Gastroesophageal sphincter (tissue), 4 donors: ENCODE data around the gene GIMAP4. TPM values are rescaled to one million over a fixed set of nuclear protein-coding genes. Genes with fewer than 3 reads are reported as not detected.
"Not testable (repeated sequence)": the region's sequence is repeated elsewhere in the genome, so short reads cannot be mapped to it uniquely, and the experiment has no call there.

ENCODE experiments used
- ATAC-seq: fragments of 150-250 bp; one replicate; pipeline ENCODE4 v1.9.1; 2016; ENCODE audit warnings: mild to moderate bottlenecking, moderate library complexity
- H3K27ac ChIP-seq, 4 donors: fragments of 200-600 bp; sonication (generic) in 3 of 4; 1 replicate in 3 of 4; 2 replicates in 1 of 4; pipeline ENCODE4 v1.5.1; 2016 to 2019
- H3K27me3 ChIP-seq: fragments of 200-600 bp; sonication (generic); one replicate; pipeline ENCODE4 v1.5.1; 2019
- H3K36me3 ChIP-seq, 2 donors: fragments of 200-600 bp; sonication (generic); one replicate each; pipeline ENCODE4 v1.5.1; 2019; ENCODE audit warnings: control low read depth in 1 of 2
- H3K4me1 ChIP-seq, 3 donors: fragments of 200-600 bp; sonication (generic); 1 replicate in 2 of 3; 2 replicates in 1 of 3; pipeline ENCODE4 v1.5.1; 2016 to 2019; ENCODE audit warnings: control low read depth in 2 of 3
- H3K4me3 ChIP-seq, 2 donors: fragments of 200-600 bp; sonication (generic); one replicate each; pipeline ENCODE4 v1.5.1; 2019; ENCODE audit warnings: mild to moderate bottlenecking in 1 of 2, moderate library complexity in 1 of 2
- H3K9me3 ChIP-seq, 3 donors: fragments of 200-600 bp; sonication (generic); one replicate each; pipeline ENCODE4 v1.5.1; 2017 to 2019; ENCODE audit warnings: control low read depth in 2 of 3
- CTCF ChIP-seq, 4 experiments: fragments of 200-600 bp in 2 of 4; fragments of 450-650 bp in 2 of 4; sonication (generic) in 1 of 4; IDR thresholded peaks; one replicate each; pipeline ENCODE4 v1.5.1; 2017 to 2019; ENCODE audit warnings: antibody characterized with exemption in 4 of 4, mild to moderate bottlenecking in 2 of 4, moderate library complexity in 2 of 4
- EP300 ChIP-seq: sonication (generic); formaldehyde crosslinking; IDR thresholded peaks from one replicate; pipeline ENCODE4 v1.6.1; 2017; ENCODE audit warnings: antibody characterized with exemption, mild to moderate bottlenecking
- POLR2A ChIP-seq, 2 donors: fragments of 450-650 bp; IDR thresholded peaks; one replicate each; pipeline ENCODE4 v1.6.1; 2017; ENCODE audit warnings: antibody characterized with exemption in 2 of 2, mild to moderate bottlenecking in 2 of 2, moderate library complexity in 1 of 2
- POLR2AphosphoS5 ChIP-seq: sonication (generic); formaldehyde crosslinking; IDR thresholded peaks from one replicate; pipeline ENCODE4 v1.6.1; 2017; ENCODE audit warnings: antibody characterized with exemption
- WGBS, 2 donors: methylation state at CpG; one replicate each; pipeline ENCODE4 v1.1.5; 2018; ENCODE audit warnings: low coverage in 1 of 2; 5-methylcytosine and 5-hydroxymethylcytosine counted together
- total RNA-seq, 4 donors: library from RNA; depleted of rRNA; stranded (reverse); fragments of >200 nt; gene quantifications; one replicate each; pipeline ENCODE4 v1.1.0, GENCODE V29; 2016

Gene GIMAP4
- total RNA-seq, 4 donors from 2014 or later, result 6.7 to 42.1 (median 26.1) TPM

DNA sequence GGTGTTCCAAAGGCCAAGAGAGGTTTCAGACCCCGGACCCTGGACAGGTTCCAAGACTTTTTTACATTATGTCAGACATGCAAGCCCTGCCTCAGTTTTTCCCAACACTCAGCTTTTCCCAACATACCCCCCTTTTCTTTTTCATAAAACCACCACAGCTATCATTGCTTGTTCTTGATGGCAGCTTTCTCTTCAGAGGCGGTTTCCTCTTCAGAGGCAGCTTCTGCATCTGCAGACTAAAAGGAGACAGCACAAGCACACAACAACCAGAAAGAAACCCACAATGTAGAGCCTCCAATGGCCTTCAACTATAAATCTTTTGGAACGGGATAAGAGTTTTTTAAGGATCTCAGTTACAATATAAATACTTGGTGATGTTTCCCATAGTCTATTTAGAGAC is 45.7 kb downstream of the GIMAP4 start:
- TF ChIP-seq CTCF (IDR thresholded peaks at IDR 0.05) (no peak), POLR2AphosphoS5 (no peak), EP300 (no peak), POLR2A (IDR thresholded peaks at IDR 0.05) (no peak)
- no peak for ATAC-seq
- no peak overlapping the region for H3K4me3 ChIP-seq

GRCh38 chr7:150613880-150614279 is 46.7 kb downstream of the GIMAP4 start:
- ATAC-seq, result no peak
- Histone ChIP-seq H3K4me3 (no peak overlapping the region), H3K9me3 (no peaks in the 10 kb centered on the region), H3K27me3 (no peaks in the 10 kb centered on the region), H3K36me3 (no peaks in the 10 kb centered on the region), H3K27ac (no peak overlapping the region), H3K4me1 (no peaks in the 10 kb centered on the region)
- no peak for TF ChIP-seq EP300
- no peak for TF ChIP-seq POLR2AphosphoS5
- TF ChIP-seq POLR2A (IDR thresholded peaks at IDR 0.05), result no peak
- TF ChIP-seq CTCF (IDR thresholded peaks at IDR 0.05), result no peak
- WGBS, 2 donors, result 60 to 67% methylated on average over 1 of the region's 1 CpG

More for the DNA sequence above, 45.7 kb downstream of the GIMAP4 start:
- Histone ChIP-seq H3K27ac (no peak overlapping the region), H3K4me1 (no peaks in the 10 kb centered on the region), H3K36me3 (no peaks in the 10 kb centered on the region), H3K9me3 (no peaks in the 10 kb centered on the region), H3K27me3 (no peaks in the 10 kb centered on the region)
- WGBS, 2 donors, result 75 to 88% methylated on average over 1 to 3 of the region's 3 CpGs

DNA sequence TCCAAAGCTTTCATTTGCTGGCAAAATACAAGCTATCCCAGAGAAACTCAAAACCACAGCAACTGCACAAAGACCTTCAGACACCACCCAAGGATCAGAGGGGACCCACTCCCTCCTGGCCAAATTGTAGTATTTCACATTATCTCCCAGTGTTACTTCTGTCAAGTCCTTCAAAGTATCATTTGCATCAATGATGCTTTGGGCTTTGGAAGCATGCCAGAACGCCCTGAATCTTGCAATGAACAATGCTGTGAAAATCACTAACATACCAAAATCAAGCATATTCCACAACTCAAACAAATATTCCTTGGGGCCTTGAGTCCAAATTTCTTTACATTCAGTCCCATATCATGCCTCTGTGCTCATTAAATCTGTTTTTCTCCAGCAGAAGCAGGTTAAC is 47.2 kb downstream of the GIMAP4 start:
- H3K4me3 ChIP-seq, H3K36me3 ChIP-seq, H3K9me3 ChIP-seq, H3K4me1 ChIP-seq, H3K27ac ChIP-seq, H3K27me3 ChIP-seq, ATAC-seq: not testable (repeated sequence)
- 50 to 70% methylated on average over 1 of the region's 1 CpG for WGBS, 2 donors

- H3K9me3 ChIP-seq, H3K27me3 ChIP-seq, H3K27ac ChIP-seq, H3K36me3 ChIP-seq, H3K4me3 ChIP-seq, H3K4me1 ChIP-seq, ATAC-seq: not testable (repeated sequence)
- 53 to 100% methylated on average over 1 to 2 of the region's 5 CpGs for WGBS, 2 donors
Measured at GRCh38 chr7:150615221-150615755, 48.1 kb downstream of the GIMAP4 start.

- WGBS, 2 donors, result 76 to 82% methylated on average over 2 to 3 of the region's 3 CpGs
- TF ChIP-seq EP300, result no peak
- no peak for TF ChIP-seq POLR2A (IDR thresholded peaks at IDR 0.05)
- no peak for TF ChIP-seq CTCF (IDR thresholded peaks at IDR 0.05)
- TF ChIP-seq POLR2AphosphoS5, result no peak
- Histone ChIP-seq H3K4me1 (no peaks in the 10 kb centered on the region), H3K27ac (no peak overlapping the region), H3K27me3 (no peaks in the 10 kb centered on the region), H3K4me3 (no peak overlapping the region), H3K36me3 (no peaks in the 10 kb centered on the region), H3K9me3 (no peaks in the 10 kb centered on the region)
- ATAC-seq, result no peak
Measured at GRCh38 chr7:150620061-150620460, 52.9 kb downstream of the GIMAP4 start.

GRCh38 chr7:150620617-150621371 is 53.6 kb downstream of the GIMAP4 start:
- no peak for TF ChIP-seq POLR2A (IDR thresholded peaks at IDR 0.05)
- TF ChIP-seq EP300, result no peak
- TF ChIP-seq CTCF (IDR thresholded peaks at IDR 0.05), result no peak
- TF ChIP-seq POLR2AphosphoS5, result no peak
- no peaks in the 10 kb centered on the region for H3K4me1 ChIP-seq
- 50 to 61% methylated on average over 2 to 3 of the region's 3 CpGs for WGBS, 2 donors

More at GRCh38 chr7:150620617-150621371, 53.6 kb downstream of the GIMAP4 start:
- Histone ChIP-seq H3K27me3 (no peaks in the 10 kb centered on the region), H3K36me3 (no peaks in the 10 kb centered on the region), H3K4me3 (no peak overlapping the region), H3K27ac (no peak overlapping the region), H3K9me3 (no peaks in the 10 kb centered on the region)
- no peak for ATAC-seq
